Endodermal cell (in vitro differentiated cells): ENCODE data around the gene DAAM2. TPM values are rescaled to one million over a fixed set of nuclear protein-coding genes. Genes with fewer than 3 reads are reported as not detected.

Experiments used
- DNase-seq: peaks from one replicate; pipeline ENCODE4 v3.0.0-alpha.2; 2017
- H3K27ac ChIP-seq: 2 replicates; pipeline ENCODE4 v1.5.1; 2013; ENCODE audit warnings: mild to moderate bottlenecking, low read depth, low read length, moderate library complexity
- H3K27me3 ChIP-seq: 2 replicates; pipeline ENCODE4 v1.6.1; 2013; ENCODE audit warnings: mild to moderate bottlenecking, low read length, moderate library complexity; ENCODE audit not compliant: insufficient read depth, control insufficient read depth, poor library complexity, severe bottlenecking
- H3K36me3 ChIP-seq: 2 replicates; pipeline ENCODE4 v1.7.0; 2013; ENCODE audit warnings: mild to moderate bottlenecking, low read length, moderate library complexity; ENCODE audit not compliant: control insufficient read depth, insufficient read depth
- H3K4me1 ChIP-seq: one replicate; pipeline ENCODE4 v1.7.0; 2013; ENCODE audit warnings: low read length; ENCODE audit not compliant: control insufficient read depth, insufficient read depth
- H3K4me3 ChIP-seq: 2 replicates; pipeline ENCODE4 v1.5.1; 2013; ENCODE audit warnings: mild to moderate bottlenecking, low read length, moderate library complexity
- H3K9ac ChIP-seq: 2 replicates; pipeline ENCODE4 v1.6.1; 2013; ENCODE audit warnings: mild to moderate bottlenecking, low read length, moderate library complexity; ENCODE audit not compliant: poor library complexity, severe bottlenecking; ENCODE audit errors: extremely low read depth
- H3K9me3 ChIP-seq: 2 replicates; pipeline ENCODE4 v1.6.1; 2013; ENCODE audit warnings: mild to moderate bottlenecking, low read length, moderate library complexity; ENCODE audit not compliant: control insufficient read depth
- H3K27ac Mint-ChIP-seq: 2 replicates; pipeline ENCODE4 v1.8.0; 2020; ENCODE audit warnings: mixed read lengths
- H3K27me3 Mint-ChIP-seq: 2 replicates; pipeline ENCODE4 v1.8.0; 2021; ENCODE audit warnings: mild to moderate bottlenecking, mixed read lengths; ENCODE audit not compliant: insufficient read depth
- H3K36me3 Mint-ChIP-seq: 2 replicates; pipeline ENCODE4 v1.8.0; 2020; ENCODE audit warnings: low read depth, mixed read lengths
- H3K4me1 Mint-ChIP-seq: 2 replicates; pipeline ENCODE4 v1.8.0; 2020; ENCODE audit warnings: mixed read lengths
- H3K4me3 Mint-ChIP-seq: 2 replicates; pipeline ENCODE4 v1.8.0; 2020; ENCODE audit warnings: mild to moderate bottlenecking, moderate library complexity, mixed read lengths
- H3K9me3 Mint-ChIP-seq: 2 replicates; pipeline ENCODE4 v1.8.0; 2020; ENCODE audit warnings: mild to moderate bottlenecking, mixed read lengths
- CTCF ChIP-seq: fragments of 200-600 bp; sonication (generic); conservative IDR thresholded peaks from 2 replicates; pipeline ENCODE4 v1.5.0; 2021; ENCODE audit warnings: antibody characterized with exemption, mild to moderate bottlenecking
- WGBS, 2 experiments: methylation state at CpG; one replicate each; pipeline versions ENCODE4 v1.1.5 to v1.1.7; 2013; ENCODE audit warnings: missing lambda C conversion rate in 2 of 2, mixed read lengths in 1 of 2; ENCODE audit not compliant: insufficient coverage in 1 of 2, insufficient read length in 1 of 2; 5-methylcytosine and 5-hydroxymethylcytosine counted together
- total RNA-seq, 2 donors: library from RNA; stranded (reverse); fragmentation: NEBNext Ultra II Directional in 1 of 2; extraction: Animal tissue kit (Norgen Biotek cat#: 25700) in 1 of 2; gene quantifications; 2 replicates in 1 of 2; 3 replicates in 1 of 2; pipeline ENCODE4 v1.2.1, GENCODE V29; 2021

The DAAM2 gene
- total RNA-seq, 2 donors from 2014 or later, result 0.33 to 1.2 TPM

GRCh38 chr6:39911513-39912125 is 119.4 kb downstream of the DAAM2 start:
- no peak overlapping the region for H3K9ac ChIP-seq
- Mint-ChIP-seq H3K36me3 (peaks cover 14% of the 10 kb centered on the region), H3K4me1 (no peaks in the 10 kb centered on the region), H3K9me3 (no peaks in the 10 kb centered on the region), H3K27me3 (no peaks in the 10 kb centered on the region), H3K27ac (no peak overlapping the region), H3K4me3 (no peak overlapping the region)
- H3K4me1 ChIP-seq, result no peaks in the 10 kb centered on the region
- no peaks in the 10 kb centered on the region for H3K36me3 ChIP-seq
- no peak for TF ChIP-seq CTCF
- no peaks in the 10 kb centered on the region for H3K9me3 ChIP-seq
- H3K27ac ChIP-seq, result no peak overlapping the region
- DNase-seq, result no peak
- H3K27me3 ChIP-seq, result no peaks in the 10 kb centered on the region
- no peak overlapping the region for H3K4me3 ChIP-seq
- 93 to 95% methylated on average over 8 to 10 of the region's 10 CpGs for WGBS, 2 experiments

GRCh38 chr6:39912446-39912845 is 120.3 kb downstream of the DAAM2 start:
- H3K27me3 ChIP-seq, result no peaks in the 10 kb centered on the region
- H3K36me3 ChIP-seq, result no peaks in the 10 kb centered on the region
- H3K27me3 Mint-ChIP-seq, result no peaks in the 10 kb centered on the region
- H3K36me3 Mint-ChIP-seq, result peaks cover 9% of the 10 kb centered on the region
- no peak overlapping the region for H3K27ac Mint-ChIP-seq
- no peaks in the 10 kb centered on the region for H3K9me3 Mint-ChIP-seq
- H3K4me3 ChIP-seq, result no peak overlapping the region
- no peak overlapping the region for H3K4me3 Mint-ChIP-seq
- H3K9me3 ChIP-seq, result no peaks in the 10 kb centered on the region
- TF ChIP-seq CTCF, result no peak
- peaks cover 5% of the 10 kb centered on the region for H3K4me1 Mint-ChIP-seq
- H3K27ac ChIP-seq, result no peak overlapping the region
- peaks cover 2% of the 10 kb centered on the region for H3K4me1 ChIP-seq
- DNase-seq, result no peak
- H3K9ac ChIP-seq, result no peak overlapping the region
- WGBS, 2 experiments, result 92 to 95% methylated on average over 2 to 4 of the region's 4 CpGs

GRCh38 chr6:39913391-39913916 is 121.3 kb downstream of the DAAM2 start:
- Histone ChIP-seq H3K4me3 (no peak overlapping the region), H3K36me3 (no peaks in the 10 kb centered on the region), H3K27me3 (no peaks in the 10 kb centered on the region), H3K27ac (no peak overlapping the region), H3K9me3 (no peaks in the 10 kb centered on the region), H3K9ac (no peak overlapping the region), H3K4me1 (peaks cover 3% of the 10 kb centered on the region)
- WGBS, 2 experiments, result 92 to 96% methylated on average over 5 to 12 of the region's 12 CpGs
- peaks cover 10% of the 10 kb centered on the region for H3K4me1 Mint-ChIP-seq
- no peak for TF ChIP-seq CTCF
- no peaks in the 10 kb centered on the region for H3K9me3 Mint-ChIP-seq
- peaks cover 7% of the 10 kb centered on the region for H3K36me3 Mint-ChIP-seq
- H3K4me3 Mint-ChIP-seq, result no peak overlapping the region
- no peak for DNase-seq
- no peak overlapping the region for H3K27ac Mint-ChIP-seq
- H3K27me3 Mint-ChIP-seq, result no peaks in the 10 kb centered on the region
